Measurements from ENCODE around the gene IL17A. TPM values are rescaled to one million over a fixed set of nuclear protein-coding genes. Genes with fewer than 3 reads are reported as not detected.
"Not testable (repeated sequence)": the region's sequence is repeated elsewhere in the genome, so short reads cannot be mapped to it uniquely, and the experiment has no call there.

Gene IL17A
- polyA plus RNA-seq, 3 donors: not detected

DNA sequence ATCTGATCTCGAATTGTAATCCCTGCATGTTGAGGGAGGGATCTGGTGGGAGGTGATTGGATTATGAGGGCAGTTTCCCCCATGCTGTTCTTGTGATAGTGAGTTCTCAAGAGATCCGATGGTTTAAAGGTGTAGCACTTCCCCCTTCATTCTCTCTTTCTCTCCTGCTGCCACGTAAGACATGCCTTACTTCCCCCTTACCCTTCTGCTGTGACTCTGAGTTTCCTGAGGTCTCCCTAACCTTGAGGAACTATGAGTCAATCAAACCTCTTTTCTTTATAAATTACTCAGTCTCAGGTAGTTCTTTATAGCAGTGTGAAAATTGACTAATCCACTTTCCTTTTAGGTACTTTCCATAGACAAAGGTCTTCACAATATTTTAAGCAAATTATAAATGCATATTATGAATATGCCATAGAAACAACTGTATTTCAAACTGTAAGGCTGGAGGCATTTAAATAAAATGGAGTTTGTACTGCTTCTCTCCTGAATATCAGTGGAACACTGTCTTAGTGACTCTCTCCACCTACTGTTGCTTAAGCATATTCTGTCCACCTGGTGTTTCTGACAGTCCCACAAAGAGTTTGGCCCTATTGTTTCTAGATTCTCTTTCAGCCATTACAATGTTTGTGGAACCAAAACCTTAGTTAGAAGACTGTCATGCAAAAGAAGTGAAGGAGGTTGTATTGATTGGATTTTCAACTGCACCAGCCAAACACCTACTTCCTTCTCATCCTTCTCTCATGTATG, 24.3 kb upstream of the IL17A start:
- no peak for DNase-seq (ENCODE audit: extremely low read depth in 1 of 11, low read depth in 9 of 11, low spot score in 4 of 11)

DNA sequence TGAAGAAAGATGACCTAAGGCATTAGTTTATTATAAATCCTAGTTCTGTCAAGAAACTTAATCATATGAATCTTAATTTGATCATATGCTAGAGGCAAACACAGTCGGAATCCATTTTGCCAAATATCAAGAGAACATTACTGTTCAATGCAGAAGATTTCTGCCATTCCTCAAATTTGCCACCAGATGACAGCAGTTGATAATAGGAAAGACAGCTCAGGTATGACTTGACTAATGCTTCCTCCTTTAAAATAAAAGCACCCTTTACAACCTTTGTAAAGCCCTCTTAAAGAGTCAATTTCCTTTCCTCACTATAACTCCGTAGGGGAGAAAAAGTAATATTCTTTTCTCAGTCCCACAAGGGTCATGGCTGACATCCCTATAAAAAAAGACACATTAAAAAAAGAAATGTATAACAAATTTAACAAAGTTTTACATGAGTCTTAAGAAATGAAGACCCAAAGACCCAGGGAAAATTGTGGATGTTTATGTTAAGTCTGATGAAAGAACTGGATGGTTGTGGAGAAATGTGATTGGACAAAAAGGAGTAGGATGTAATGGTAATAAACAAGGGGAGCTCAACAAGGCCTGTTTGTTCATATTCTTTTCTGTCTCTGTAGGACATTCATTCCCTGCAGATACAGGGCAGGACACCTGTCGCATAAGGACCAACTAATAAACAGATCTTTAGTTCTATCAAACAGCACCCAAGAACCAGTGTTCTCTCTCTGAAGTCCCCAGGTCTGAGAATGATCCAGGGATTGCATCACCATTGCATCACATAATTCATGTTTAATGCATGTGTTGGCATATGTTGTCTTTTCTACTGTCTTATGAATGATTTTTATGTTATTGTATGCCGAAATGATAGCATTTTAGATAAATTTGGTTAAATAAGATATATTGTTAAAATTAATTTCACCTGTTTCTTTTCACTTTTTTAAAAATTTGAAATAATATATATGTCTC, 23.0 kb upstream of the IL17A start:
- peak in 1 of 11 donors; percentile 15 for DNase-seq (ENCODE audit: extremely low read depth in 1 of 11, low read depth in 9 of 11, low spot score in 4 of 11)

DNA sequence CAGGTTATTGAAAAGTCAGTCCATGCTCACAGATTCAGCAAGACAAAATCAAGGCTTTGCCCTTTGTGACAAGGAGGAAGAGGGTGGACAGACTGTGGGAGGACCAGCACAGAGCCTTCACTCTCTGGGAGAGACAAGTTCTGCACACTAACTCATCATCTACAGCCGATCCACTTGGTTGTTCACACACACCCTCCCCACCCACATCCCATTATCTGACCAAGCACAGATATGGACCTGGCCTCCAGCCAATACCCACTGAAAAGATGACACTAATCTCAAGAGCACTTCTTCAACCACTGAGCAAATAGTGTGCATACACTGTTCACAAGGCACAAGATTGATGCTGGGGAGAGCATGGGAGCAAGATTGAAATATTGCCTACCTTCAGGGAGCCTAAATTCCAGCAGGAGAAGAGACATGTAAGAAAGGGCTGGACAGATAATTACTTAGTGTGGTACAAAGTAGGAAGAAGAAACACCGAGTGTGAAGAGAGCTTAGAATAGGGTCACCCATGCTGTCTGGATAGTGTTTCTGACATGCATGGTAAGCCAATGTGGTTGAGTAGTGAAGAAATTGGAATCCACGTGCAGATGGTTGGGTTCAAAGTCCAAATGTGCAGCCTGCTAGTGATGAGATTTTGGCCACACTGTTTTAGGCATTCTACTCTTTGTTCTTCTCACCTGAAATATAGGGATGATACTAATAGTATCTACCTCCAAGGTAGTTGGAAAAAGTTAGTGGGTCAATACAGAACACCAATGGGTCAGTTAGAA, 21.7 kb upstream of the IL17A start:
- DNase-seq (ENCODE audit: extremely low read depth in 1 of 11, low read depth in 9 of 11, low spot score in 4 of 11): no peak

DNA sequence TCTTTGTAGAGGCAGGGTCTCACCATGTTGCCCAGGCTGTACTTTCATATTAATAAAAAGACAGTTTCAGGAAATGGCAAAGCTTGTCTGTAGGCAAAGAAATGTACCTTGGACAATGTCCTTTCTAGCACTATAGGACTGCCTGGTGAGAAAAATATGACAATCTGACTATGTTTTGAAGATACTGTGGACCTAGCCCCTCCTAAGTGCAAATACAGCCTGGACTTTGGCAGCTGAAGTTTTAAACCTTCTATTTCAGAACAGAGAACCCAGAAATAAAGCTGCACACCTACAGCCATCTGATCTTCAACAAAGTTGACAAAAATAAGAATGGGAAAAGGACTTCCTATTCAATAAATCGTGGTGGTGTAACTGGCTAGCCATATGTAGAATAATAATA, 18.9 kb upstream of the IL17A start:
- DNase-seq (ENCODE audit: extremely low read depth in 1 of 11, low read depth in 9 of 11, low spot score in 4 of 11): no peak

DNA sequence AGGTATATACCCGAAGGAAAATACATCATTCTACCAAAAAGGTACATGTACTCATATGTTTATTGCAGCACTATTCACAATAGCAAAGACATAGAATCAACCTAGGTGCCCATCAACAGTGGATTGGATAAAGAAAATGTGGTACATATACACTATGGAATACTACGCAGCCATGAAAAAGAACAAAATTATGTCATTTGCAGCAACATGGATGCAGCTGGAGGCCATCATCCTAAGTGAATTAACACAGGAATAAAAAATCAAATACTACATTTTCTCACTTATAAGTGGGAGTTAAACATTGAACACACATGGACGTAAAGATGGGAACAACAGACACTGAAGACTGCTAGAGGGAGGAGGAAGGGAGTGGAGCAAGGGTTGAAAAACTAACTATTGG, 17.8 kb upstream of the IL17A start:
- not testable (repeated sequence) for DNase-seq (ENCODE audit: extremely low read depth in 1 of 11, low read depth in 9 of 11, low spot score in 4 of 11)

DNA sequence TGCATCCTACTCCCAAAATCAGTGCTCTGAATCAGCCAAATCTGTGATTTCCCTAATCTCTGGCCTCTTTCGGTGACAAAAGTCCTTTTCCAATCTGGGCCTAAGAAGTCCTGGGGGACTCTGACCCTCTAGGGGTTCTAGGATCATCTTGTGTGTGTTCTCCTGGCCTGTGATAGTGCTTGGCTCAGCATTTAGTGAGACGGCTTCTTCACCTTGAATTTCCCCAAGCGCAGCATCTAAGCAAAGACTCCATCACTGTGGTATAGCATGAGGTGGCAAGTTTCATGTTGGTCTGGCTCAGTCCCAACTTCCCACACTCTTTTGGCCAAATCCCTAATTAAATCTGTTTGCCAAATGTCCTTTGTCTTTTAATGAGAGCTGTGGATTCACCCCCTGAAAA, 12.1 kb upstream of the IL17A start:
- no peak for DNase-seq (ENCODE audit: extremely low read depth in 1 of 11, low read depth in 9 of 11, low spot score in 4 of 11)

DNA sequence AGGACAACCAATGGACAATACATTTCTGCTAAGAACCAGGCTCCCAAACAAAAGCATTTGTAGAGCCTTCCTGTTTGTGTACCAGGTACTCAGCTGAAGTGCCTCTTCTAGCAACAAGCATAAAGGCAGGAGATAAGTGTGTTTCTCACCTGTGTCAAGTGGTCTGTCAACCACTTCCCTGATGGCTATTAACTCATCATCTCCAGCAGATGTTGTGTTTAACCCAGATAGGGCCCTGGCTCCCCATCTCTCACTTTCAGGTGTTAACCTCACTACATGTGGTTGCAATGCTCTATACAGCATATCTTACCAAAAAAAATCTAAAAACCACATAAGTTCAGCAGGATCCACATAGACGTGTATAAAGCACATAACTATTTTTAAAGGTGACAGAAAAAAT, 9.6 kb upstream of the IL17A start:
- no peak for DNase-seq (ENCODE audit: extremely low read depth in 1 of 11, low read depth in 9 of 11, low spot score in 4 of 11)

DNA sequence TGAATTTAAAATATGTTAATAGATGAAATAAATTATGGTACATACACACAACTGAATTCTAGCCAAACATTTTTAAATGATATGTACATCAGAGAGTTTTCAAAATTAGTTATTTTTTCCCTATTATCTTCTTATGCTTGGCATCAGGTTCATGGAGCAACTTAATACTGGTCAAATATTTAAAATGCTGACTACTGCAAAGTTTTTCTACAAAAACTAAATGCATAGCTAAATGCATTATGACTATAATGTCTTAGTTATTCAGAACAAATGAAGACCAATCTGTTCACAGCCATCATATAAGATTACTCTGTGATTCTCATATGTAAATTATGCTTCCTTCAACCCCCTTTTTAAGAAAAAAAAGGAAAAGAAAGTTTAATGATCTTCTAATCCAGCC, 8.2 kb upstream of the IL17A start:
- DNase-seq (ENCODE audit: extremely low read depth in 1 of 11, low read depth in 9 of 11, low spot score in 4 of 11): no peak

DNA sequence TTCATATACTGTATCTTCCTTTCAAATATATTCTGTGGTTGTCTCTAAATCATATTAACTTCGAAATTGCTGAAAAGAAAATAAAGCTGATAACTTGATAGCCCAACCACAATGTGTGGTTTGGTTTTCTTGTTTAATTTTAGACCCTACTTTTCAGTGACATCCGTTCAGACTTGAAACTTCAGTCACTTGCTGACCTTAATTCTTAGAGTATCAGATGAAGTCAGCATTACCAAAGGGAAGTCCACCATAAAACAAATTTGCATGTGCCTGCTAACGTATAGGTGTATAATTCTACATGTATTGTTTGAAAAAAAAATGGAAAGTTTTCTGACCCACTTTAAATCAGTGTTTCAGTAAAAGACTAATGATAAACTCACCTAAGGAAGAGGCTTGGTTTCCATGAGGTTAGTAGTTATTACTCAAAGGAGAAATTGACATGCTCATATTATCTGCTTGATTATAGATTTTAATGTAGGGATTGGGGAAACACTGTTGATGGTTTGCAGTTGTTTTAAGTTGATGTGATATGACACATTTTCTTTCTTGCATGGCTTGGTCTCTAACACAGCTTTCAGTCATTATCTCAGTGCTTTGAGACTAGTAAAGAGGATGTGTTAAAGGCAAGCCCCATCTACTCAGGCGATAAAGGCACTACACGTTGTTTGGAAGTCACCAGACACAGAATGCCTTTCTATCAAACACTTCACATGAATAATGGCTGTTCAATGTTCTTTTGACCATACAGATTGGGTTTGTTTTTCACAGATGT, 5.2 kb upstream of the IL17A start:
- no peak for DNase-seq (ENCODE audit: extremely low read depth in 1 of 11, low read depth in 9 of 11, low spot score in 4 of 11)

DNA sequence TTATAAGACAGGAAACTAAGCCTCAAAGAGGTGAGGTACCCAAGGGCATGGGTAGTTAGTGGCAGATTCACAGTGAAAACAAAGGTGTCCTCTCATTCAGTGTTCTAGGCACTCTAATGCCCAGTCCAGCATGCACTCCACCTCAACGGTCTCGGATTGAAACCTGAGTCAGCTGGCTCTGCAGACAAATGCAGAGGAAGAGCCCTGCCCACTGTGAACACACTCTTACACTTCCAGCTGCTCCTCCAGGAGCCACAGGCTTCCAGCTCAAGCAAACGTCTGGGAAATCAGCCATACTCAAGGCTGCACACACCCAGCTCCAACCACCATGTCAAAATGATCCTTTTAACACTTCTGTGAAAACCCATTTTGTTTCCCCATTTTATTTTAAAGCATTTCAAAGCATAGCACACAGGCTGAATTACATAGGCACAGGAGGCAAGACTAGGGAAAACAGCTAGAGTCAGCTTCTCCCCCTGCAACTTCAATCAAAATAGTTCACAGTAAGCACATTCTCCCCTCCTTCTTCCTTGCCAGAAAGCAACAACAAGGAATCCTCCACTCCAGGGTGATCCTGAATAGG, 3.0 kb upstream of the IL17A start:
- DNase-seq (ENCODE audit: extremely low read depth in 1 of 11, low read depth in 9 of 11, low spot score in 4 of 11): peak in 1 of 11 donors; percentile 2

DNA sequence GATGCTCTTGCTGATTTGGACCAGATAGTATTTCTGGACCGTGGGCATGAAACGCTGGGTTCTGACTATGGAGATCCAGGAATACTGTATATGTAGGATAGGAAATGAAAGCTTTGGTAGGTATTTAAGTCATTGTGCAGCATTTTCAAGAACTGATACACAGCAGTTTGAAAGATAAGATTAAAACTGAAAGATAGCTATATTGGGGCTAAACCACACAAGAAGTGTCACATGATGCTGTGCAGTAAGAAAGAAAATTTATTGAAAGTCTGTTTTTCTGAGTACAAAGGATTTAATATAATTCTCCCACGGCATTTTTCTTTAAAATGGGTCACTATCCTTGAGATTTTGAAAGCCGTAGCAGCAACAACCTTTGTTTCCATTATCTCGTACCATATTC, 305 bp downstream of the IL17A start:
- DNase-seq (ENCODE audit: extremely low read depth in 1 of 11, low read depth in 9 of 11, low spot score in 4 of 11): no peak

DNA sequence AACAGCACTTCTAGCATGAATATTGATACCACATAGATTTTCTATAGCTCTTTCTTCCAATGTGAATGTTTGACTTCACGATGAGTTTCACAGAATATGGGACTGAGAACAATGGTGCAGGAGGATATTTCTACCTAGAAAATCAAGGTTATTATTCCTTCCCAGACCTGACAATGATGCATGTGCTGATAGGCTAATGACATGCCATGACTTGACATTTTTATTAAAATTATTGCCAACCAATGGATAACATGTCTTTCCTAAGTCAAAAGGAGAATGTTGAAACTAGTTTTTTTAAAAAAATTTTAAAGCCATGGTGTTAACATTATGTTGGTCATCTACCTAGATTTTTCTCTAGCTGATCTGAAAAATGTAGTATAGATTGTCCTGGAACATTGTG, 923 bp downstream of the IL17A start:
- DNase-seq (ENCODE audit: extremely low read depth in 1 of 11, low read depth in 9 of 11, low spot score in 4 of 11): no peak

DNA sequence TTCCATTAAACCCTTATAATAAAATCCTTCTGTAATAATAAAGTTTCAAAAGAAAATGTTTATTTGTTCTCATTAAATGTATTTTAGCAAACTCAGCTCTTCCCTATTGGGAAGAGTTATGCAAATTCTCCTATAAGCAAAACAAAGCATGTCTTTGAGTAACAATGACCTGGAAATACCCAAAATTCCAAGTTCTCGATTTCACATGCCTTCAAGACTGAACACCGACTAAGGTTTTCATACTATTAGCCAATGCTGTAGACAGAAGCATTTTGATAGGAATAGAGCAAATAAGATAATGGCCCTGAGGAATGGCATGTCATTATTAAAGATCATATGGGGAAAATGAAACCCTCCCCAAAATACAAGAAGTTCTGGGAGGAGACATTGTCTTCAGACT, 3.8 kb downstream of the IL17A start:
- DNase-seq (ENCODE audit: extremely low read depth in 1 of 11, low read depth in 9 of 11, low spot score in 4 of 11): no peak

DNA sequence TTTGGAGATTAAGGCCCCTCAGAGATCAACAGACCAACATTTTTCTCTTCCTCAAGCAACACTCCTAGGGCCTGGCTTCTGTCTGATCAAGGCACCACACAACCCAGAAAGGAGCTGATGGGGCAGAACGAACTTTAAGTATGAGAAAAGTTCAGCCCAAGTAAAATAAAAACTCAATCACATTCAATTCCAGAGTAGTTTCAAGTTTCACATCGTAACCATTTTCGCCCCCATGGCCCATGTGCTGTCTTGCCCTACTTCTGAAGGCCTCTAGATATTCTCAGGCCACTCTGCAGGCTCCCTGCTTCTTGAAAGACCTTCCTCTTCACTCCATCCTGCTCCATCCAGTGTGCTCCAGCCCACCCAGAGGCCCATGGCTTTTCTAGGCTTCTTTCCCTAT, 4.2 kb downstream of the IL17A start:
- DNase-seq (ENCODE audit: extremely low read depth in 1 of 11, low read depth in 9 of 11, low spot score in 4 of 11): no peak

DNA sequence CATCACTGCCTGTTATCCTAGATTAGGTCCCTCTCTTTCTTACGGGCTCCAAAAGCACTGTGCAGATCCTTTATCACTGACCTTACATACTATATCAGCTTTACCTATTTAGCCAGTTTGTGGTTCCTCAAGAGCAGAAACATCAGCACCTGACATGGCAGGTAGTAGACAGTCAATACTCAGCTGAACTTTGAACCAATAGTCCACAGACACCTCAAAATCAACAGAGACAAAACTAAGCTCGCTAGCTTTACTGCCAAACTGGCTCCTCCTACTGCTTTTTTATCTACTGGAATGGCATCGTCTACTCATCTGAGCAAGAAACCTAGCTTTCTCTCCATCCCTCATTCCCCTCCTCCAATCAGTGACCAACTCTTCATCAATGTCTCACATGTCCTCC, 5.6 kb downstream of the IL17A start:
- no peak for DNase-seq (ENCODE audit: extremely low read depth in 1 of 11, low read depth in 9 of 11, low spot score in 4 of 11)

DNA sequence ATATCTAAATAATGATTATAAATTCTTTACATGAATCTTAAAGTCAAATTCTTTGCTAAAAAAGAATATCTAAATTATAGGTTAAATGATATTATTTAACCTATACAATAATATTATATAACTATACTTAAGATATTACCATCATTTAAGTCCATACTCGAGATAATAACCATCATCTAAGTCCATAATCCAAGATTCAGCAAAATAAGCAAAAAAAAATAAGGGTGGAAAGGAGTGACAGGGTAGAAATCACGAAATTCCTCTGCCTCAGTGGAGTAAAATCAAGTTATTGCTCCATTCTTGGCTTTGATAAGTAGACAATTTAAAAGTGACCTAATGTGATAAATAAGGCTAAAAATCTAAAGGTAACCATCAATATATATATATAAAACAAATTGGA, 9.7 kb downstream of the IL17A start:
- DNase-seq (ENCODE audit: extremely low read depth in 1 of 11, low read depth in 9 of 11, low spot score in 4 of 11): no peak

DNA sequence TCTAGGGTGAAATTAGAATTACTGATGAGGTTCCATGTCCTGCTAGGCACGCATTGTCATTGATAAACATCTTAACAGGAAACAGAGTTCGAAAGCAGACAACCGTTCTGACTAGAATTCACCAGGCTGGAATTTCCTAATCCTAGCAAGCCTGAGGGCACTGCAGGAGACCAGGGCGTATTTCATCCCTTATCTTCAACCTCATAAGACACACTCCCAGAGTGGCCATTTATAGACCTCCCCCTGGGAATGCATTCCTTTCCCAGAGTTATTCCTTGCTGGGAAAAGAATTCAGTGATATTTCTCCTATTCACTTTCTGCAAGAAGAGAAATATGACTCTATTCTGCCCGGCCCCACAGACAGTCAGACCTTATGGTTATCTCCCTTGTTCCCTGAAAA, 13.9 kb downstream of the IL17A start:
- not testable (repeated sequence) for DNase-seq (ENCODE audit: extremely low read depth in 1 of 11, low read depth in 9 of 11, low spot score in 4 of 11)

DNA sequence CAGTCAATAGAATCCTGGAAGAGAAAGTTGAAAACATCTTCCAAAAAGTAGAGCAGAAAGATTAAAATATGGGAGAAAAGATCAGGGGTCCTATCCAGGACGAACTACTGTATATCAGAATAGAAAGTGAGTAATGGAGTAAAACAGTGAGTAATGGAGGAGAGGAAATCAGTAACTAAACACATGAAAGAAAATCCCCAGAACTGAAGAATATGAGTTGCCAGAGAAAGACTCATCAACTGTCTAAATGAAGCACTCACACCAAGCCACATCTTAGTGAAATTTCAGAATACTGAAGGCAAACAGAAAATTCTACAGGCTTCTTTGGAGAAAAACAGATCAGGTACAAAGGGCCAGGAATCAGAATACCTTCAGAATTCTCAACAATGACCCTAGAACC, 14.9 kb downstream of the IL17A start:
- no peak for DNase-seq (ENCODE audit: extremely low read depth in 1 of 11, low read depth in 9 of 11, low spot score in 4 of 11)

DNA sequence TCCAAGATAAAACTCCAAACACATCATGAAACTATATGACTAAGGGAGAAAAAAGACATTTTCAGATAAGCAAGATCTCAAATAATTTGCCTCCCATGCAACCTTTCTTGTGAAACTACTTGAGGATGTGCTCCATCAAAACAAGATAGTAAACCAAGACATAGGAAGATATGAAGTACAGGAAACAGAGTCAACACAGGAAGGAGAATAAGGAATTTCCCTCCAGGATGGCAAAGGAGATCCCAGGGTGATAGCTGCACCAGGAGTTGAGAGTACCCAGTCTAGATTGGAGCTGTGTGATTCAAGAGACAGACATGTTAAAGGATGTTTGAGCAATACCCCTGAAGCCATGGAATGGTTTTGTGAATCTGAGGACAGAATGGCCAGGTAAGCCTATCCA, 15.3 kb downstream of the IL17A start:
- no peak for DNase-seq (ENCODE audit: extremely low read depth in 1 of 11, low read depth in 9 of 11, low spot score in 4 of 11)

All from renal cortex interstitium (tissue), 11 donors.